HL-60 (cell line): ENCODE measurements around the gene PGBD5.

Experiments used
- SPI1 ChIP-seq: IDR thresholded peaks from 2 replicates; pipeline ENCODE4 v1.6.1; 2012; ENCODE audit warnings: low read depth, mild to moderate bottlenecking, borderline replicate concordance
- TF ChIP-seq, protein P1 (sequence below): IDR thresholded peaks from one replicate; pipeline ENCODE4 v1.5.1; 2011; ENCODE audit warnings: low read length, control low read depth, inconsistent platforms; ENCODE audit not compliant: insufficient read depth
- TF ChIP-seq, protein P2 (sequence below): IDR thresholded peaks from 2 replicates; pipeline ENCODE4 v1.6.1; 2012; ENCODE audit warnings: low read depth; ENCODE audit not compliant: insufficient replicate concordance

DNA sequence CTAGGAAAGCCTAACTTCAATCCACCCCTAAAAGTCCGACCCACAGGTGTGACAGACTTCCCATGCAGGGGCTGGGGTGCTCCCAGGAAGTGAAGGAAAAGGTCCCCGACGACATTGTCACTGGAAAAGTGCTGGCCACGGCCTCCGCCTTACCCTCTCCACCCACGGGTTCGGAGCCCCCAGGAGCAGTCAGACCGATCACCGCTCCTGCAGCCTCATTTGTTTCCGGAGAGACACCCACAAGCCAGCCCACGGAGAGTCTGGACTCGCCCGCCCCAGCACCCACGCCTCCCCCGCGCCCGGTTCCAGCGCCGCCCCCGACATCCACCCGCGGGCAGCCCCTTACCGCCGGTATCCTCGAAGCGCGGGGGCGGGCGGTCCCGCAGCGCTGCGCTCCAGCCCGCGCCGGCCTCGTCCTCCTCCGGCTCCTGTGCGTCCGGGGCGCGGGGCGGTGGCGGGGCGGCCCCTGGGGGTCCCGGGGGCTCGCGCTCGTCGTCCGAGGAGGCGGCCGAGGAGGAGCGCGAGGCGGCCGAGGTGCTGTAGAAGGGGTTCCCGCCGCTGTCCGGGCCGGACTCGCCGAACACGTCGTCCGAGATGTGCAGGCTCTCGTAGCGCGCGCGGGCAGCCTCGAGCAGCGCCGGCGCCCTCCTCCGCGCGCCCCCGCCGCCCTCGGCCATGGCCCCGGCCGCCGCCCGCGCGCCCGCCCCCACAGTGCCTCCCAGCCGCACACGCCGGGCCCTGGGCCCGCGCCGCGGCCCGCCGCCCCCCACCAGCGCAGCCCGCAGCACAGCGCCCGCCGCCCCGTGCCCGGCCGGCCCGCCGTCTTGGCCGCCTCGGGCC is 660 bp downstream of the PGBD5 start:
- TF ChIP-seq, protein P1, sequence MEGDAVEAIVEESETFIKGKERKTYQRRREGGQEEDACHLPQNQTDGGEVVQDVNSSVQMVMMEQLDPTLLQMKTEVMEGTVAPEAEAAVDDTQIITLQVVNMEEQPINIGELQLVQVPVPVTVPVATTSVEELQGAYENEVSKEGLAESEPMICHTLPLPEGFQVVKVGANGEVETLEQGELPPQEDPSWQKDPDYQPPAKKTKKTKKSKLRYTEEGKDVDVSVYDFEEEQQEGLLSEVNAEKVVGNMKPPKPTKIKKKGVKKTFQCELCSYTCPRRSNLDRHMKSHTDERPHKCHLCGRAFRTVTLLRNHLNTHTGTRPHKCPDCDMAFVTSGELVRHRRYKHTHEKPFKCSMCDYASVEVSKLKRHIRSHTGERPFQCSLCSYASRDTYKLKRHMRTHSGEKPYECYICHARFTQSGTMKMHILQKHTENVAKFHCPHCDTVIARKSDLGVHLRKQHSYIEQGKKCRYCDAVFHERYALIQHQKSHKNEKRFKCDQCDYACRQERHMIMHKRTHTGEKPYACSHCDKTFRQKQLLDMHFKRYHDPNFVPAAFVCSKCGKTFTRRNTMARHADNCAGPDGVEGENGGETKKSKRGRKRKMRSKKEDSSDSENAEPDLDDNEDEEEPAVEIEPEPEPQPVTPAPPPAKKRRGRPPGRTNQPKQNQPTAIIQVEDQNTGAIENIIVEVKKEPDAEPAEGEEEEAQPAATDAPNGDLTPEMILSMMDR, result no peak
- TF ChIP-seq, protein P2, sequence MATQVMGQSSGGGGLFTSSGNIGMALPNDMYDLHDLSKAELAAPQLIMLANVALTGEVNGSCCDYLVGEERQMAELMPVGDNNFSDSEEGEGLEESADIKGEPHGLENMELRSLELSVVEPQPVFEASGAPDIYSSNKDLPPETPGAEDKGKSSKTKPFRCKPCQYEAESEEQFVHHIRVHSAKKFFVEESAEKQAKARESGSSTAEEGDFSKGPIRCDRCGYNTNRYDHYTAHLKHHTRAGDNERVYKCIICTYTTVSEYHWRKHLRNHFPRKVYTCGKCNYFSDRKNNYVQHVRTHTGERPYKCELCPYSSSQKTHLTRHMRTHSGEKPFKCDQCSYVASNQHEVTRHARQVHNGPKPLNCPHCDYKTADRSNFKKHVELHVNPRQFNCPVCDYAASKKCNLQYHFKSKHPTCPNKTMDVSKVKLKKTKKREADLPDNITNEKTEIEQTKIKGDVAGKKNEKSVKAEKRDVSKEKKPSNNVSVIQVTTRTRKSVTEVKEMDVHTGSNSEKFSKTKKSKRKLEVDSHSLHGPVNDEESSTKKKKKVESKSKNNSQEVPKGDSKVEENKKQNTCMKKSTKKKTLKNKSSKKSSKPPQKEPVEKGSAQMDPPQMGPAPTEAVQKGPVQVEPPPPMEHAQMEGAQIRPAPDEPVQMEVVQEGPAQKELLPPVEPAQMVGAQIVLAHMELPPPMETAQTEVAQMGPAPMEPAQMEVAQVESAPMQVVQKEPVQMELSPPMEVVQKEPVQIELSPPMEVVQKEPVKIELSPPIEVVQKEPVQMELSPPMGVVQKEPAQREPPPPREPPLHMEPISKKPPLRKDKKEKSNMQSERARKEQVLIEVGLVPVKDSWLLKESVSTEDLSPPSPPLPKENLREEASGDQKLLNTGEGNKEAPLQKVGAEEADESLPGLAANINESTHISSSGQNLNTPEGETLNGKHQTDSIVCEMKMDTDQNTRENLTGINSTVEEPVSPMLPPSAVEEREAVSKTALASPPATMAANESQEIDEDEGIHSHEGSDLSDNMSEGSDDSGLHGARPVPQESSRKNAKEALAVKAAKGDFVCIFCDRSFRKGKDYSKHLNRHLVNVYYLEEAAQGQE, result no peak
- TF ChIP-seq SPI1, result no peak
